ENCODE measurements around the gene CAPN11.
A peak's percentile ranks its signal among the peaks of the same experiment; 100 is the strongest.

CAPN11 gene

GRCh38 chr6:44111434-44112417 lies 46.9 kb upstream of the CAPN11 start:
- H3K36me3 ChIP-seq (ENCODE audit: control insufficient read depth in 2 of 2, insufficient read depth in 1 of 2, low read length in 2 of 2): peaks cover 39 to 87% of the 10 kb centered on the region in 2 experiments
- CTCF ChIA-PET: interaction anchor here (0.6 to 6.8 kb wide), 8 partner anchors 10 to 227 kb away, joined by 3 to 54 read pairs (median 4); no protein-coding TSS in a partner anchor

DNA sequence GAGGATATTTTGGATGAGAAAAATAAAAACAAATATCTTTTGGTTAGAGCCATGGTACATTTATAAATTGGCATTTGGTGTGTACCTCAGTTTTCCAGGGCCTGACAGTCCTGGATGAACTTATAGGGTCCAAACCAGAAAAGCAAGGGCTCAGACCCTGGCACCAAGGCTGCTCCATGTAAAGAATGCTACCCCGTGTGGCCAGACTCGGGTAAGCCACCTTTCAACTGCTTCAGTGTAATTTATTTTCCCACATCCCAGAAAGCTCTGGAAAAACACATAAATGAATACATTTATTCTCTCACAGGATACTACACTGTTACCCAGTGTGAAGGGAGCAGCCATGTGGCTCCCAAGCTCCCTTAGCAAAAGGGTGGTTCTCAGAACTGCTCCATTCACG lies 45.2 kb upstream of the CAPN11 start:
- TF ChIP-seq, protein P1, sequence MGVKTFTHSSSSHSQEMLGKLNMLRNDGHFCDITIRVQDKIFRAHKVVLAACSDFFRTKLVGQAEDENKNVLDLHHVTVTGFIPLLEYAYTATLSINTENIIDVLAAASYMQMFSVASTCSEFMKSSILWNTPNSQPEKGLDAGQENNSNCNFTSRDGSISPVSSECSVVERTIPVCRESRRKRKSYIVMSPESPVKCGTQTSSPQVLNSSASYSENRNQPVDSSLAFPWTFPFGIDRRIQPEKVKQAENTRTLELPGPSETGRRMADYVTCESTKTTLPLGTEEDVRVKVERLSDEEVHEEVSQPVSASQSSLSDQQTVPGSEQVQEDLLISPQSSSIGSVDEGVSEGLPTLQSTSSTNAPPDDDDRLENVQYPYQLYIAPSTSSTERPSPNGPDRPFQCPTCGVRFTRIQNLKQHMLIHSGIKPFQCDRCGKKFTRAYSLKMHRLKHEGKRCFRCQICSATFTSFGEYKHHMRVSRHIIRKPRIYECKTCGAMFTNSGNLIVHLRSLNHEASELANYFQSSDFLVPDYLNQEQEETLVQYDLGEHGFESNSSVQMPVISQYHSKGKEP (tag by site-specific recombination; IDR thresholded peaks at IDR 0.05): no peak
- TF ChIP-seq ZSCAN16 (tag by site-specific recombination; IDR thresholded peaks at IDR 0.05) (no peak), OVOL3 (tag by site-specific recombination; IDR thresholded peaks at IDR 0.05) (no peak)
- Histone ChIP-seq H3K36me3 (ENCODE audit: control insufficient read depth in 2 of 2, insufficient read depth in 1 of 2, low read length in 2 of 2) (peaks cover 37 to 75% of the 10 kb centered on the region in 2 experiments), H3K27ac (ENCODE audit: extremely low read depth, low read depth, low read length) (no peak overlapping the region), H3K9me3 (ENCODE audit: control insufficient read depth, insufficient read depth, low read depth, low read length) (no peaks in the 10 kb centered on the region), H3K4me3 (ENCODE audit: low read depth, low read length) (no peak overlapping the region), H3K4me1 (ENCODE audit: control insufficient read depth, insufficient read depth, low read length) (no peaks in the 10 kb centered on the region)
- ChIA-PET POLR2A (interaction anchor here (0.7 kb wide), 1 partner anchor 9 kb away, joined by 3 read pairs; no protein-coding TSS in a partner anchor), CTCF (interaction anchor here (6.8 kb wide), 1 partner anchor 15 kb away, joined by 54 read pairs; no protein-coding TSS in a partner anchor)

More at GRCh38 chr6:44111434-44112417, 46.9 kb upstream of the CAPN11 start:
- no peak overlapping the region for H3K27ac ChIP-seq (ENCODE audit: extremely low read depth, low read depth, low read length)
- H3K4me1 ChIP-seq (ENCODE audit: control insufficient read depth, insufficient read depth, low read length): no peaks in the 10 kb centered on the region
- no peak overlapping the region for H3K4me3 ChIP-seq (ENCODE audit: low read depth, low read length)
- no peak for TF ChIP-seq KLF17 (tag by site-specific recombination; IDR thresholded peaks at IDR 0.05)
- TF ChIP-seq, protein P2, sequence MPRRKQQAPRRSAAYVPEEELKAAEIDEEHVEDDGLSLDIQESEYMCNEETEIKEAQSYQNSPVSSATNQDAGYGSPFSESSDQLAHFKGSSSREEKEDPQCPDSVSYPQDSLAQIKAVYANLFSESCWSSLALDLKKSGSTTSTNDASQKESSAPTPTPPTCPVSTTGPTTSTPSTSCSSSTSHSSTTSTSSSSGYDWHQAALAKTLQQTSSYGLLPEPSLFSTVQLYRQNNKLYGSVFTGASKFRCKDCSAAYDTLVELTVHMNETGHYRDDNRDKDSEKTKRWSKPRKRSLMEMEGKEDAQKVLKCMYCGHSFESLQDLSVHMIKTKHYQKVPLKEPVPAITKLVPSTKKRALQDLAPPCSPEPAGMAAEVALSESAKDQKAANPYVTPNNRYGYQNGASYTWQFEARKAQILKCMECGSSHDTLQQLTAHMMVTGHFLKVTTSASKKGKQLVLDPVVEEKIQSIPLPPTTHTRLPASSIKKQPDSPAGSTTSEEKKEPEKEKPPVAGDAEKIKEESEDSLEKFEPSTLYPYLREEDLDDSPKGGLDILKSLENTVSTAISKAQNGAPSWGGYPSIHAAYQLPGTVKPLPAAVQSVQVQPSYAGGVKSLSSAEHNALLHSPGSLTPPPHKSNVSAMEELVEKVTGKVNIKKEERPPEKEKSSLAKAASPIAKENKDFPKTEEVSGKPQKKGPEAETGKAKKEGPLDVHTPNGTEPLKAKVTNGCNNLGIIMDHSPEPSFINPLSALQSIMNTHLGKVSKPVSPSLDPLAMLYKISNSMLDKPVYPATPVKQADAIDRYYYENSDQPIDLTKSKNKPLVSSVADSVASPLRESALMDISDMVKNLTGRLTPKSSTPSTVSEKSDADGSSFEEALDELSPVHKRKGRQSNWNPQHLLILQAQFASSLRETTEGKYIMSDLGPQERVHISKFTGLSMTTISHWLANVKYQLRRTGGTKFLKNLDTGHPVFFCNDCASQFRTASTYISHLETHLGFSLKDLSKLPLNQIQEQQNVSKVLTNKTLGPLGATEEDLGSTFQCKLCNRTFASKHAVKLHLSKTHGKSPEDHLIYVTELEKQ (tag by site-specific recombination; IDR thresholded peaks at IDR 0.05; ENCODE audit: borderline replicate concordance): no peak
- TF ChIP-seq EGR2 (tag by site-specific recombination; IDR thresholded peaks at IDR 0.05; ENCODE audit: low read depth): peak; percentile 60; the same call in 1 of the 2 replicates
- TF ChIP-seq ZFHX2 (tag by site-specific recombination; conservative IDR thresholded peaks at IDR 0.05): peak; percentile 43; the same call in 1 of the 2 replicates
- no peak for TF ChIP-seq ZNF341 (tag by site-specific recombination; IDR thresholded peaks at IDR 0.05; ENCODE audit: low read depth)
- no peak for TF ChIP-seq ZNF555 (tag by site-specific recombination; conservative IDR thresholded peaks at IDR 0.05)
- no peak for TF ChIP-seq ZNF701 (tag by site-specific recombination; IDR thresholded peaks at IDR 0.05)
- TF ChIP-seq ZNF529 (tag by site-specific recombination; IDR thresholded peaks at IDR 0.05; ENCODE audit: insufficient replicate concordance): no peak
- TF ChIP-seq ZNF501 (tag by site-specific recombination; IDR thresholded peaks at IDR 0.05): no peak
- TF ChIP-seq ZNF114 (tag by site-specific recombination; IDR thresholded peaks at IDR 0.05): no peak
- TF ChIP-seq PRDM1 (tag by site-specific recombination; IDR thresholded peaks at IDR 0.05): no peak
- H3K9me3 ChIP-seq (ENCODE audit: control insufficient read depth, insufficient read depth, low read depth, low read length): no peaks in the 10 kb centered on the region
- POLR2A ChIA-PET: interaction anchor here (0.6 to 1.1 kb wide), 3 partner anchors 16 to 22 kb away, joined by 3 read pairs; partner anchors contain the start of gene TMEM63B

Data from HEK293 (cell line).